Measurements from ENCODE around the gene CORO6.

Gene CORO6

GRCh38 chr17:29633886-29634285 lies 11.2 kb upstream of the CORO6 start:
- peaks cover 7 to 21% of the 10 kb centered on the region in 2 donors for H3K36me3 ChIP-seq (ENCODE audit: control insufficient read depth in 2 of 2, insufficient read depth in 2 of 2, low read length in 2 of 2)
- H3K27ac ChIP-seq (ENCODE audit: low read length) = no peak overlapping the region
- H3K4me1 ChIP-seq (ENCODE audit: control insufficient read depth, insufficient read depth, low read length) = no peaks in the 10 kb centered on the region
- no peak overlapping the region for H3K9ac ChIP-seq (ENCODE audit: low read length in 2 of 2)
- no peaks in the 10 kb centered on the region for H3K27me3 ChIP-seq (ENCODE audit: control insufficient read depth in 1 of 2, insufficient read depth in 2 of 2, low read length in 2 of 2)
- H3K9me3 ChIP-seq (ENCODE audit: control insufficient read depth in 2 of 2, low read length in 2 of 2) = no peaks in the 10 kb centered on the region
- H3K4me3 ChIP-seq (ENCODE audit: low read length in 2 of 2) = no peak overlapping the region

DNA sequence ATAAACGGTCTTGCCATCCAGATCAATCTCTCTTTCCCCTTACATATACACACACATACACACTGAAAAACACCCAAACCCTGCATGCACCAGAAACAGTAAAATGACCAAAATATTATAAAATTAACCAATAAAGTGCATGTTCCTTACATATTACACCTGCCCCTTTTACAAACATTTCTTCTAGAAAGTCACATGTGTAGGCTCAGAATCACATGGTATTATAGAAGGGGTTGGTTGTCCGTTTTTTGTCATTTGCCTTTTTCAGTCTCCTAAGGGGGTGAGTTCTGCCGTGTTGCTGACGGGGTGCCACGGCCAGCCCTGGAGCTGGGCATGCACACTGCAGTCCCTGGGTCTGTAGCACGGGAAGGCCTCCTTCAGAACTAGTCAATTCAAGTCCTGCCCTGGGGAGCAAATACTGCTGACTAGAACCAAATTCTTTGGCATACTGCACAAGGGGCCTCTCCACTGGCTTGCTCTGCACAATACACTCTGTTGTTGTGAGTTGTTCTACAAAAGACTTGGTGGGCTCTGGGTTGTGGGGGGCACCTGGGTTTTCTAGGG lies 8.0 kb upstream of the CORO6 start:
- Histone ChIP-seq H3K36me3 (ENCODE audit: control insufficient read depth in 2 of 2, insufficient read depth in 2 of 2, low read length in 2 of 2) (peaks cover under 1 to 16% of the 10 kb centered on the region in 2 donors), H3K4me1 (ENCODE audit: control insufficient read depth, insufficient read depth, low read length) (no peaks in the 10 kb centered on the region), H3K27me3 (ENCODE audit: control insufficient read depth in 1 of 2, insufficient read depth in 2 of 2, low read length in 2 of 2) (no peaks in the 10 kb centered on the region), H3K9me3 (ENCODE audit: control insufficient read depth in 2 of 2, low read length in 2 of 2) (no peaks in the 10 kb centered on the region), H3K9ac (ENCODE audit: low read length in 2 of 2) (no peak overlapping the region), H3K4me3 (ENCODE audit: low read length in 2 of 2) (no peak overlapping the region), H3K27ac (ENCODE audit: low read length) (no peak overlapping the region)

- Histone ChIP-seq H3K9me3 (ENCODE audit: control insufficient read depth in 2 of 2, low read length in 2 of 2) (no peaks in the 10 kb centered on the region), H3K4me1 (ENCODE audit: control insufficient read depth, insufficient read depth, low read length) (peaks cover 3% of the 10 kb centered on the region), H3K9ac (ENCODE audit: low read length in 2 of 2) (no peak overlapping the region), H3K36me3 (ENCODE audit: control insufficient read depth in 2 of 2, insufficient read depth in 2 of 2, low read length in 2 of 2) (peaks cover 0 to 16% of the 10 kb centered on the region in 2 donors), H3K27me3 (ENCODE audit: control insufficient read depth in 1 of 2, insufficient read depth in 2 of 2, low read length in 2 of 2) (no peaks in the 10 kb centered on the region), H3K27ac (ENCODE audit: low read length) (no peak overlapping the region), H3K4me3 (ENCODE audit: low read length in 2 of 2) (no peak overlapping the region)
Observed at GRCh38 chr17:29629839-29630238, 7.1 kb upstream of the CORO6 start.

DNA sequence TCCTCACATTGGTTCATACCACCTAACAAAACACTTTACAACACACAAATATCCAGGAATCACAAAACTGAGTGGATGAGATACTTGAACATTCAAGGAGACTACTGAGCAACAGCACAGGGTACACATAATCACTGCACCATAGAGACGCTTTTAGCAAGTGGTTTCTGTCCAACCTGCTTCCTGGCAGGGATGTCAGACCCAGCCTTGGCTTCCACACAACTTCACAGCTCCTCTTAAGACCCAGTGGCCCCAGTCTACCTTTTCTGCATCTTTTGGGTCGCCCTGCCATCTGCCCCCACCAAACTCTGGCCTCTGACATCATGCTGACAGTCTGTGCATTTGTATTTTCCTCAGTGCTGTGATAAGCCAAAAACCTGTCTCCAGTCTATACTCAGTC lies 5.9 kb upstream of the CORO6 start:
- Histone ChIP-seq H3K27ac (ENCODE audit: low read length) (no peak overlapping the region), H3K9ac (ENCODE audit: low read length in 2 of 2) (no peak overlapping the region), H3K4me3 (ENCODE audit: low read length in 2 of 2) (no peak overlapping the region), H3K4me1 (ENCODE audit: control insufficient read depth, insufficient read depth, low read length) (peaks cover 4% of the 10 kb centered on the region), H3K9me3 (ENCODE audit: control insufficient read depth in 2 of 2, low read length in 2 of 2) (no peaks in the 10 kb centered on the region), H3K36me3 (ENCODE audit: control insufficient read depth in 2 of 2, insufficient read depth in 2 of 2, low read length in 2 of 2) (peaks cover 0 to 16% of the 10 kb centered on the region in 2 donors), H3K27me3 (ENCODE audit: control insufficient read depth in 1 of 2, insufficient read depth in 2 of 2, low read length in 2 of 2) (no peaks in the 10 kb centered on the region)

DNA sequence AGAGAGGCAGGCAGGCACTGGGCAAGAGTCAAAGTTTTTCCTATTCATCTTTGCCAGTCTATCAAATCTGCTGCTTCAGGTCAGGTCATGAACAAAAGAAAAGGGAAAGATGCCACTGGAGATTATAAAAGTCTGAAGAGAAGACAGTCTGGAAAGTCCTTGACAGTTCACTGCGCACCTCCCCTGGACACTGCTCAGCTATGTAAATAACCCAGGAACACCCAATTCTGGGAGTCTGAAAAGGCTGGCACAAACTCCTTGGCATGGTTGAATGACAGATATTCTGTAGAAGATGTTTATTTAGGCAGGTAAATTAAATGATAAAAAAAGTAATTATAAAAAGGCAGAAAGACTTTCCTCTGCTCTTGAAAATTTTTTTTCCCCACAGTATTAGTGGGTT lies 5.2 kb upstream of the CORO6 start:
- Histone ChIP-seq H3K36me3 (ENCODE audit: control insufficient read depth in 2 of 2, insufficient read depth in 2 of 2, low read length in 2 of 2) (peaks cover 0 to 15% of the 10 kb centered on the region in 2 donors), H3K27me3 (ENCODE audit: control insufficient read depth in 1 of 2, insufficient read depth in 2 of 2, low read length in 2 of 2) (no peaks in the 10 kb centered on the region), H3K9ac (ENCODE audit: low read length in 2 of 2) (no peak overlapping the region), H3K4me3 (ENCODE audit: low read length in 2 of 2) (no peak overlapping the region), H3K9me3 (ENCODE audit: control insufficient read depth in 2 of 2, low read length in 2 of 2) (no peaks in the 10 kb centered on the region), H3K4me1 (ENCODE audit: control insufficient read depth, insufficient read depth, low read length) (peaks cover 8% of the 10 kb centered on the region), H3K27ac (ENCODE audit: low read length) (no peak overlapping the region)

- no peaks in the 10 kb centered on the region for H3K9me3 ChIP-seq (ENCODE audit: control insufficient read depth in 2 of 2, low read length in 2 of 2)
- H3K4me3 ChIP-seq (ENCODE audit: low read length in 2 of 2) = no peak overlapping the region
- no peak overlapping the region for H3K9ac ChIP-seq (ENCODE audit: low read length in 2 of 2)
- peaks cover 0 to 2% of the 10 kb centered on the region in 2 donors for H3K36me3 ChIP-seq (ENCODE audit: control insufficient read depth in 2 of 2, insufficient read depth in 2 of 2, low read length in 2 of 2)
- H3K27me3 ChIP-seq (ENCODE audit: control insufficient read depth in 1 of 2, insufficient read depth in 2 of 2, low read length in 2 of 2) = no peaks in the 10 kb centered on the region
- H3K27ac ChIP-seq (ENCODE audit: low read length) = no peak overlapping the region
- H3K4me1 ChIP-seq (ENCODE audit: control insufficient read depth, insufficient read depth, low read length) = peaks cover 33% of the 10 kb centered on the region
Observed at GRCh38 chr17:29625037-29625750, 2.5 kb upstream of the CORO6 start.

GRCh38 chr17:29624586-29624985 lies 1.9 kb upstream of the CORO6 start:
- Histone ChIP-seq H3K9me3 (ENCODE audit: control insufficient read depth in 2 of 2, low read length in 2 of 2) (no peaks in the 10 kb centered on the region), H3K9ac (ENCODE audit: low read length in 2 of 2) (no peak overlapping the region), H3K4me1 (ENCODE audit: control insufficient read depth, insufficient read depth, low read length) (peaks cover 39% of the 10 kb centered on the region), H3K4me3 (ENCODE audit: low read length in 2 of 2) (no peak overlapping the region), H3K27me3 (ENCODE audit: control insufficient read depth in 1 of 2, insufficient read depth in 2 of 2, low read length in 2 of 2) (no peaks in the 10 kb centered on the region), H3K36me3 (ENCODE audit: control insufficient read depth in 2 of 2, insufficient read depth in 2 of 2, low read length in 2 of 2) (peaks cover 0 to 2% of the 10 kb centered on the region in 2 donors), H3K27ac (ENCODE audit: low read length) (no peak overlapping the region)

DNA sequence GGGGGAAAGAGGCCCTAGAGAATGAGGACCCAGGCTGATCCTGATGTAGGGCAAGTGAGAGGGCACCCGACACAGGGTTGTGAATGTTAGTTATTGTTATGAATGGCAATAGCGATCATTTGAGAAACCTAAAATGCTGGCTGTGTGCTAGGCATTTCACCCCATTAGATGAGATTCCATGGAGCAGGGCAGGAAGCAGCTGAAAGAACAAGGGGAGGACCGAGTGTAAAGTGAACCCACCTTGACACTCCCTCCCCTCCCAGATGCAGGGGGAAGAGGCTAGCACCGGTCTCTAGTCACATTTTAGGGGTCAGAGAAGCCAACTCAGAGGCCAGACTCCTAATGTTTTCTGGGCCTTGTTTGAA lies 553 bp upstream of the CORO6 start:
- H3K27me3 ChIP-seq (ENCODE audit: control insufficient read depth in 1 of 2, insufficient read depth in 2 of 2, low read length in 2 of 2) = no peaks in the 10 kb centered on the region
- H3K36me3 ChIP-seq (ENCODE audit: control insufficient read depth in 2 of 2, insufficient read depth in 2 of 2, low read length in 2 of 2) = peaks cover 0 to 2% of the 10 kb centered on the region in 2 donors
- H3K4me1 ChIP-seq (ENCODE audit: control insufficient read depth, insufficient read depth, low read length) = peaks cover 52% of the 10 kb centered on the region
- peak overlapping the region; percentile 71 to 81 for H3K4me3 ChIP-seq (ENCODE audit: low read length in 2 of 2)
- peak overlapping the region; percentile 47 to 66 for H3K9ac ChIP-seq (ENCODE audit: low read length in 2 of 2)
- peak overlapping the region; percentile 31 for H3K27ac ChIP-seq (ENCODE audit: low read length)
- no peaks in the 10 kb centered on the region for H3K9me3 ChIP-seq (ENCODE audit: control insufficient read depth in 2 of 2, low read length in 2 of 2)

- H3K4me1 ChIP-seq (ENCODE audit: control insufficient read depth, insufficient read depth, low read length) = peaks cover 67% of the 10 kb centered on the region
- H3K9ac ChIP-seq (ENCODE audit: low read length in 2 of 2) = peak overlapping the region; percentile 66
- no peaks in the 10 kb centered on the region for H3K9me3 ChIP-seq (ENCODE audit: control insufficient read depth in 2 of 2, low read length in 2 of 2)
- H3K4me3 ChIP-seq (ENCODE audit: low read length in 2 of 2) = peak overlapping the region; percentile 71 to 81
- peak overlapping the region; percentile 73 for H3K27ac ChIP-seq (ENCODE audit: low read length)
- H3K27me3 ChIP-seq (ENCODE audit: control insufficient read depth in 1 of 2, insufficient read depth in 2 of 2, low read length in 2 of 2) = no peaks in the 10 kb centered on the region
- H3K36me3 ChIP-seq (ENCODE audit: control insufficient read depth in 2 of 2, insufficient read depth in 2 of 2, low read length in 2 of 2) = peaks cover 0 to 2% of the 10 kb centered on the region in 2 donors
Observed at GRCh38 chr17:29621751-29622194, 939 bp downstream of the CORO6 start.

- H3K27me3 ChIP-seq (ENCODE audit: control insufficient read depth in 1 of 2, insufficient read depth in 2 of 2, low read length in 2 of 2) = no peaks in the 10 kb centered on the region
- H3K9me3 ChIP-seq (ENCODE audit: control insufficient read depth in 2 of 2, low read length in 2 of 2) = no peaks in the 10 kb centered on the region
- H3K4me3 ChIP-seq (ENCODE audit: low read length in 2 of 2) = peak overlapping the region in 1 of 2 donors; percentile 81
- H3K4me1 ChIP-seq (ENCODE audit: control insufficient read depth, insufficient read depth, low read length) = peaks cover 76% of the 10 kb centered on the region
- no peaks in the 10 kb centered on the region for H3K36me3 ChIP-seq (ENCODE audit: control insufficient read depth in 2 of 2, insufficient read depth in 2 of 2, low read length in 2 of 2)
- H3K27ac ChIP-seq (ENCODE audit: low read length) = peak overlapping the region; percentile 46
- no peak overlapping the region for H3K9ac ChIP-seq (ENCODE audit: low read length in 2 of 2)
Observed at GRCh38 chr17:29620779-29621500, 1.8 kb downstream of the CORO6 start.

Data from stomach smooth muscle (tissue), 2 donors.